SK-N-SH (cell line): ENCODE data around the gene SNCA. TPM values are rescaled to one million over a fixed set of nuclear protein-coding genes. Genes with fewer than 3 reads are reported as not detected.

Experiments used
- CTCF ChIA-PET: fragments of 300-600, 350-600 bp; formaldehyde crosslinking; extraction: SDS; loops from one replicate; lab custom pipeline; 2021; lab: Yijun Ruan, JAX
- POLR2A ChIA-PET: fragments of 350-600 bp; sonication (Branson Sonifier 250); formaldehyde crosslinking; extraction: SDS; loops from one replicate; lab custom pipeline; 2020; ENCODE audit warnings: antibody characterized with exemption, inconsistent platforms; lab: Yijun Ruan, JAX
- DNase-seq: peaks from one replicate; pipeline ENCODE4 v3.0.0; 2012
- H2AFZ ChIP-seq: fragments of 200-600 bp; sonication (generic); 2 replicates; pipeline ENCODE4 v1.8.1; 2016; ENCODE audit warnings: antibody characterized with exemption, mild to moderate bottlenecking, low read depth
- H3F3A ChIP-seq: fragments of 200-600 bp; sonication (generic); replicated peaks from 2 replicates; pipeline ENCODE3; 2016; ENCODE audit warnings: antibody characterized with exemption, mild to moderate bottlenecking; ENCODE audit not compliant: insufficient read depth
- H3K27ac ChIP-seq, 2 experiments: fragments of 200-500 bp in 1 of 2; fragments of 200-600 bp in 1 of 2; sonication (Bioruptor generic) in 1 of 2; sonication (generic), shearing (Covaris generic) in 1 of 2; 2 replicates each; pipeline versions ENCODE4 v1.5.1 to v1.6.1; 2014 to 2016; ENCODE audit warnings: low read depth in 2 of 2, inconsistent platforms in 1 of 2, low read length in 1 of 2, mild to moderate bottlenecking in 1 of 2, mixed read lengths in 1 of 2
- H3K27me3 ChIP-seq: fragments of 200-600 bp; sonication (generic), shearing (Covaris generic); 2 replicates; pipeline ENCODE4 v1.6.1; 2016; ENCODE audit warnings: mixed run types; ENCODE audit not compliant: insufficient read depth
- H3K36me3 ChIP-seq, 2 experiments: fragments of 200-500 bp in 1 of 2; fragments of 200-600 bp in 1 of 2; sonication (Bioruptor generic) in 1 of 2; sonication (generic) in 1 of 2; replicated peaks in 1 of 2; 2 replicates each; pipeline versions ENCODE3 to v1.5.1; 2014 to 2016; ENCODE audit warnings: low read length in 1 of 2, mild to moderate bottlenecking in 1 of 2; ENCODE audit not compliant: insufficient read depth in 2 of 2, control insufficient read depth in 1 of 2
- H3K4me1 ChIP-seq, 2 experiments: fragments of 200-500 bp in 1 of 2; fragments of 200-600 bp in 1 of 2; sonication (Bioruptor generic) in 1 of 2; sonication (generic), shearing (Covaris generic) in 1 of 2; 2 replicates each; pipeline versions ENCODE4 v1.5.1 to v1.6.1; 2014 to 2016; ENCODE audit warnings: low read depth in 1 of 2, low read length in 1 of 2, mixed run types in 1 of 2; ENCODE audit not compliant: insufficient read depth in 2 of 2, control insufficient read depth in 1 of 2
- H3K4me2 ChIP-seq: fragments of 200-600 bp; sonication (generic), shearing (Covaris generic); 2 replicates; pipeline ENCODE4 v1.6.1; 2017; ENCODE audit warnings: mixed run types
- H3K4me3 ChIP-seq, 2 experiments: fragments of 200-500 bp in 1 of 2; fragments of 200-600 bp in 1 of 2; sonication (Bioruptor generic) in 1 of 2; sonication (generic), shearing (Covaris generic) in 1 of 2; 2 replicates each; pipeline versions ENCODE4 v1.5.1 to v1.8.1; 2014 to 2016; ENCODE audit warnings: low read depth in 2 of 2, inconsistent platforms in 1 of 2, low read length in 1 of 2, mild to moderate bottlenecking in 1 of 2, mixed read lengths in 1 of 2, moderate library complexity in 1 of 2
- H3K79me2 ChIP-seq: fragments of 200-600 bp; sonication (generic); 2 replicates; pipeline ENCODE4 v1.8.1; 2017; ENCODE audit warnings: mild to moderate bottlenecking; ENCODE audit not compliant: insufficient read depth
- H3K9ac ChIP-seq: fragments of 200-600 bp; sonication (generic); 2 replicates; pipeline ENCODE4 v1.6.1; 2017; ENCODE audit warnings: mixed run types
- H3K9me2 ChIP-seq: fragments of 200-600 bp; sonication (generic); 2 replicates; pipeline ENCODE4 v1.6.1; 2017; ENCODE audit warnings: mixed run types
- H3K9me3 ChIP-seq: fragments of 200-600 bp; sonication (generic); 2 replicates; pipeline ENCODE4 v1.6.1; 2017; ENCODE audit warnings: mixed run types, mild to moderate bottlenecking, moderate library complexity
- H4K20me1 ChIP-seq: fragments of 200-600 bp; sonication (generic); 2 replicates; pipeline ENCODE4 v1.6.1; 2017; ENCODE audit warnings: mild to moderate bottlenecking, mixed run types; ENCODE audit not compliant: insufficient read depth
- CTCF ChIP-seq: fragments of 200-600 bp; sonication (generic); IDR thresholded peaks from 2 replicates; pipeline ENCODE4 v1.6.1; 2017; ENCODE audit warnings: antibody characterized with exemption, mild to moderate bottlenecking, moderate library complexity
- EP300 ChIP-seq, 2 experiments: IDR thresholded peaks; 2 replicates each; pipeline versions ENCODE4 v1.4.0 to v1.6.1; 2012; ENCODE audit warnings: borderline replicate concordance in 1 of 2, low read depth in 1 of 2, low read length in 1 of 2
- EZH2phosphoT487 ChIP-seq: fragments of 200-600 bp; sonication (generic); IDR thresholded peaks from 2 replicates; pipeline ENCODE4 v1.6.1; 2017; ENCODE audit warnings: low read depth, mixed run types, mild to moderate bottlenecking, antibody characterized with exemption, moderate library complexity, borderline replicate concordance
- JUND ChIP-seq: IDR thresholded peaks from 2 replicates; pipeline ENCODE4 v1.4.0; 2012
- NFIC ChIP-seq: IDR thresholded peaks from 2 replicates; pipeline ENCODE4 v1.4.0; 2012; ENCODE audit warnings: borderline replicate concordance
- NRF1 ChIP-seq: IDR thresholded peaks from 2 replicates; pipeline ENCODE4 v1.6.1; 2012; ENCODE audit warnings: low read depth, mild to moderate bottlenecking, low read length
- PBX3 ChIP-seq: IDR thresholded peaks from 2 replicates; pipeline ENCODE4; 2012
- RXRA ChIP-seq: IDR thresholded peaks from 2 replicates; pipeline ENCODE4 v1.4.0; 2012; ENCODE audit warnings: low read depth, mild to moderate bottlenecking, borderline replicate concordance
- TAF1 ChIP-seq: IDR thresholded peaks from 2 replicates; pipeline ENCODE4 v1.6.1; 2012; ENCODE audit warnings: low read depth, mild to moderate bottlenecking, low read length, moderate library complexity, borderline replicate concordance
- TEAD4 ChIP-seq: IDR thresholded peaks from 2 replicates; pipeline ENCODE4 v1.4.0; 2012; ENCODE audit warnings: mild to moderate bottlenecking, borderline replicate concordance; ENCODE audit not compliant: insufficient read depth
- USF1 ChIP-seq: IDR thresholded peaks from 2 replicates; pipeline ENCODE4 v1.4.0; 2012; ENCODE audit warnings: low read depth, borderline replicate concordance
- USF2 ChIP-seq: fragments of 150-350 bp; IDR thresholded peaks from 2 replicates; pipeline ENCODE4 v1.6.1; 2017; ENCODE audit warnings: antibody characterized with exemption, low read length, low read depth, borderline replicate concordance
- YY1 ChIP-seq: IDR thresholded peaks from 2 replicates; pipeline ENCODE4 v1.4.0; 2012; ENCODE audit warnings: low read depth, mild to moderate bottlenecking
- ZBTB33 ChIP-seq: IDR thresholded peaks from 2 replicates; pipeline ENCODE4 v1.4.0; 2012; ENCODE audit warnings: low read depth, borderline replicate concordance
- WGBS: methylation state at CpG from one replicate; pipeline ENCODE4 v1.1.6; 2017; ENCODE audit warnings: low lambda C conversion rate; 5-methylcytosine and 5-hydroxymethylcytosine counted together
- polyA plus RNA-seq, 3 experiments: library from polyadenylated mRNA; depleted of rRNA; stranded (reverse); fragments of >200 nt; gene quantifications; 2 replicates each; pipeline ENCODE4 v1.2.3, GENCODE V29; 2012

SNCA gene
- polyA plus RNA-seq, 1 of the 3 experiments (the other 2 are of a cell fraction) = 12.9 TPM

GRCh38 chr4:89781321-89781720 lies 55.6 kb downstream of the SNCA start (continued):
- TF ChIP-seq PBX3 (no peak), EP300 (IDR thresholded peaks at IDR 0.05; ENCODE audit: borderline replicate concordance in 1 of 2, low read depth in 1 of 2, low read length in 1 of 2) (no peak), CTCF (no peak)
- TF ChIP-seq, all 33 proteins: peak for 0

- Histone ChIP-seq H3K36me3 (no peaks in the 10 kb centered on the region), H3F3A (no peaks in the 10 kb centered on the region), H3K79me2 (no peaks in the 10 kb centered on the region), H3K4me2 (no peak overlapping the region), H3K4me1 (no peaks in the 10 kb centered on the region), H3K27ac (no peak overlapping the region), H3K9me3 (no peaks in the 10 kb centered on the region), H3K4me3 (no peak overlapping the region), H4K20me1 (no peaks in the 10 kb centered on the region), H3K9ac (no peak overlapping the region), H2AFZ (no peak overlapping the region), H3K27me3 (no peaks in the 10 kb centered on the region), H3K9me2 (no peaks in the 10 kb centered on the region)
- WGBS = 77% methylated on average over 2 of the region's 2 CpGs
- TF ChIP-seq CTCF (no peak), ZBTB33 (no peak), JUND (no peak), USF1 (no peak), USF2 (no peak), EZH2phosphoT487 (no peak), EP300 (IDR thresholded peaks at IDR 0.05; ENCODE audit: borderline replicate concordance in 1 of 2, low read depth in 1 of 2, low read length in 1 of 2) (no peak), NFIC (no peak), TAF1 (no peak), TEAD4 (no peak), NRF1 (no peak), YY1 (no peak), RXRA (no peak)
- ChIA-PET CTCF (no interaction called here), POLR2A (no interaction called here)
- DNase-seq = no peak
Measured at GRCh38 chr4:89773805-89774204, 63.2 kb downstream of the SNCA start.
